Activated naive CD8-positive, alpha-beta T cell (primary cell): ENCODE measurements around the gene P2RX7.
A peak's percentile ranks its signal among the peaks of the same experiment; 100 is the strongest.
"Not testable (repeated sequence)": the region's sequence is repeated elsewhere in the genome, so short reads cannot be mapped to it uniquely, and the experiment has no call there.

ENCODE experiments used
- H3K27ac Mint-ChIP-seq: one replicate; pipeline ENCODE4 v1.8.0; 2021; ENCODE audit warnings: mixed read lengths
- H3K27me3 Mint-ChIP-seq: one replicate; pipeline ENCODE4 v1.8.0; 2021; ENCODE audit warnings: mixed read lengths
- H3K36me3 Mint-ChIP-seq: one replicate; pipeline ENCODE4 v1.8.0; 2021; ENCODE audit warnings: mixed read lengths
- H3K4me1 Mint-ChIP-seq: one replicate; pipeline ENCODE4 v1.8.0; 2021; ENCODE audit warnings: low read depth, mixed read lengths
- H3K4me3 Mint-ChIP-seq: one replicate; pipeline ENCODE4 v1.8.0; 2021; ENCODE audit warnings: mild to moderate bottlenecking, mixed read lengths
- H3K9me3 Mint-ChIP-seq: one replicate; pipeline ENCODE4 v1.8.0; 2021; ENCODE audit warnings: low read depth, mixed read lengths

P2RX7 gene

DNA sequence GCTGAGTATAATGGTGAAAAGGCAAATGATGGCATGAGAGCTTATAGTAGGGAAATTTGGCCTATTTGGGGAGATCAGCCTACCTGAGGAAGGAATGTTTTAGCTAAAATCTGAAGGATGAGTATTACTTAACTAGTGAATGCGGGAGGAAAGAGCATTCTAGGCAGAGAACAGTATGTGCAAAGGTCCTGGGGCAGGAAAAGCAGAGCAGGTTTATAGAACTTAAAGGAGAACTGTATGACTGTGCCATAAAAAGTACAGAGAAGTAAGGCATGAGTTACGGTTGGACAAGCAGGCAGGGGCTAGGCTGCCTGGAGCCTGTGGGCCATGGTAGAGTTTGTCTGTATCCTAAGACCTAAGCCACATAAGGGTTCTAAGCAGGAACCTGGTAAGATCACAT, 55.6 kb downstream of the P2RX7 start:
- Mint-ChIP-seq H3K27ac (no peak overlapping the region), H3K4me1 (no peaks in the 10 kb centered on the region), H3K27me3 (no peaks in the 10 kb centered on the region), H3K36me3 (no peaks in the 10 kb centered on the region), H3K4me3 (no peak overlapping the region), H3K9me3 (no peaks in the 10 kb centered on the region)

- no peaks in the 10 kb centered on the region for H3K4me1 Mint-ChIP-seq
- H3K27me3 Mint-ChIP-seq = no peaks in the 10 kb centered on the region
- H3K27ac Mint-ChIP-seq = no peak overlapping the region
- no peaks in the 10 kb centered on the region for H3K9me3 Mint-ChIP-seq
- H3K36me3 Mint-ChIP-seq = no peaks in the 10 kb centered on the region
- no peak overlapping the region for H3K4me3 Mint-ChIP-seq
Measured at GRCh38 chr12:121189131-121189530, 56.5 kb downstream of the P2RX7 start.

GRCh38 chr12:121189619-121190155, 57.0 kb downstream of the P2RX7 start:
- Mint-ChIP-seq H3K4me1 (no peaks in the 10 kb centered on the region), H3K9me3 (no peaks in the 10 kb centered on the region), H3K36me3 (no peaks in the 10 kb centered on the region), H3K27me3 (no peaks in the 10 kb centered on the region), H3K4me3 (no peak overlapping the region), H3K27ac (no peak overlapping the region)

- Mint-ChIP-seq H3K27me3 (no peaks in the 10 kb centered on the region), H3K36me3 (no peaks in the 10 kb centered on the region), H3K4me1 (no peaks in the 10 kb centered on the region), H3K27ac (no peak overlapping the region), H3K4me3 (no peak overlapping the region), H3K9me3 (no peaks in the 10 kb centered on the region)
Measured at GRCh38 chr12:121190523-121191031, 57.9 kb downstream of the P2RX7 start.

DNA sequence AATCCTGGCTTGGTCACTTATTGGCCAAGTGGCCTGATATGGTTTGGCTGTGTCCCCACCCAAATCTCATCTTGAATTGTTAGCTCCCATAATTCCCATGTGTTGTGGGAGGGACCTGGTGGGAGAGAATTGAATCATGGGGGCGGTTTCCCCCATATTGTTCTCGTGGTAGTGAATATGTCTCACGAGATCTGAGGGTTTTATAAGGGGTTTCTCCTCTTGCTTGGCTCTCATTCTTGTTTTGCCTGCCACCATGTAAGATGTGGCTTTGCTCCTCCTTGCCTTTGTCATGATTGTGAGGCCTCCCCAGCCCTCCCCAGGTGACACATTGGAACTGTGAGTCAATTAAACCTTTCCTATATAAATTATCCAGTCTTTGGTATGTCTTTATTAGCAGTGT, 58.5 kb downstream of the P2RX7 start:
- no peak overlapping the region for H3K4me3 Mint-ChIP-seq
- H3K27ac Mint-ChIP-seq = peak overlapping the region; percentile 11
- no peaks in the 10 kb centered on the region for H3K4me1 Mint-ChIP-seq
- H3K36me3 Mint-ChIP-seq = no peaks in the 10 kb centered on the region
- H3K9me3 Mint-ChIP-seq = no peaks in the 10 kb centered on the region
- no peaks in the 10 kb centered on the region for H3K27me3 Mint-ChIP-seq

DNA sequence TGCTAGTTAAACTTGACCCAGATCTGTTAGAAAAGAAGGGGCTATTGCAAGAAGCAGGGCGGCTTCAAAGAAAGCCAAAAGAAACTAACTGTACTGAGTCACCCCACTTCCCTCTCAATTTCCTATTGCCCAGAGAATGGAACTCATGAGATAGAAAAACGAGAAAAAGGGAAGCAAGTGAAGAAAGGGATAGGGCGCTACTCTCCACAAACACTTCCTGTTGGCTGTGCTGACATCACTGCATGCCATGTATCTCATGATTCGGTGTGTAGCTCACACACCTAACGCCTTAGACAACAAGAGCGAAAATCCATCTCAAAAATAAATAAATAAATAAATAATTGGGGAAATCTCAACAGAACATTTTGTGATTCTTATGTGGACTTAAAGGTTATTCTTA, 64.2 kb downstream of the P2RX7 start:
- no peaks in the 10 kb centered on the region for H3K36me3 Mint-ChIP-seq
- H3K4me1 Mint-ChIP-seq = peaks cover 1% of the 10 kb centered on the region
- H3K27me3 Mint-ChIP-seq = no peaks in the 10 kb centered on the region
- no peak overlapping the region for H3K27ac Mint-ChIP-seq
- H3K9me3 Mint-ChIP-seq = no peaks in the 10 kb centered on the region
- H3K4me3 Mint-ChIP-seq = no peak overlapping the region

DNA sequence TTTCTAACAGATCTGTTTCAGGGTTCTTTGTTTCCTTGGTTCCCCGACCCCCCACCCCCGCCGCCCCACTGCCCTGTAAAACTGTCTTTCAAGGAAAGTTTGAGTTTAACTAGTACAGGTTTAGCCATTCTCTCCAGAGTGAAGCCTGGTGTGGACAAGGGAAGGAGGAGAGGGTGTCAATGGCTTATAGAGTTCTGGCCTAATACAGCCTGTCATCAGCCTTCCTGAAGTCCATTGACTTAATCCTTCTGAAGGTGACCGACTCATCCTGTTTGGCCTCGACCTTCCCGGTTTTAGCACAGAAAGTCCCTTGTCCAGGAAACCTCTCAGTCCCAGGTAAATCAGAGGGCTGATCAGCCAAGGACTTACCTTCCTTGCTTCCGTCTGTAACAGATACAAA, 66.3 kb downstream of the P2RX7 start:
- no peaks in the 10 kb centered on the region for H3K36me3 Mint-ChIP-seq
- H3K27ac Mint-ChIP-seq = no peak overlapping the region
- H3K9me3 Mint-ChIP-seq = no peaks in the 10 kb centered on the region
- H3K4me3 Mint-ChIP-seq = no peak overlapping the region
- H3K4me1 Mint-ChIP-seq = peaks cover 1% of the 10 kb centered on the region
- no peaks in the 10 kb centered on the region for H3K27me3 Mint-ChIP-seq

DNA sequence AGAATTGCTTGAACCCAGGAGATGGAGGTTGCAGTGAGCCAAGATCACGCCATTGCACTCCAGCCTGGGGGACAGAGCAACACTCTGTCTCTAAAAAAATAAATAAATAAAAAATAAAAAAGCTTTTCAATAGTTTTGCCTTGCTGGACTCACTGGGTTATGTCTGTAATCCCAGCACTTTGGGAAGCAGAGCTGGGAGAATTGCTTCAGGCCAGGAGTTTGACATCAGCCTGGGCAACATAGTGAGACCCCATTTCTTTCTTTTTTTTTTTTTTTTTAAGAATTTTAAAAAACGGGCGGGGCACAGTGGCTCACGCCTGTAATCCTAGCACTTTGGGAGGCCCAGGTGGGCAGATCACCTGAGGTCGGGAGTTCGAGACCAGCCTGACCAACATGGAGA, 68.5 kb downstream of the P2RX7 start:
- not testable (repeated sequence) for H3K27ac Mint-ChIP-seq, H3K36me3 Mint-ChIP-seq, H3K9me3 Mint-ChIP-seq, H3K4me3 Mint-ChIP-seq, H3K4me1 Mint-ChIP-seq, H3K27me3 Mint-ChIP-seq

GRCh38 chr12:121202407-121203355, 70.0 kb downstream of the P2RX7 start:
- no peaks in the 10 kb centered on the region for H3K9me3 Mint-ChIP-seq
- H3K4me3 Mint-ChIP-seq = no peak overlapping the region
- H3K36me3 Mint-ChIP-seq = no peaks in the 10 kb centered on the region
- H3K4me1 Mint-ChIP-seq = no peaks in the 10 kb centered on the region
- H3K27me3 Mint-ChIP-seq = no peaks in the 10 kb centered on the region
- H3K27ac Mint-ChIP-seq = no peak overlapping the region

GRCh38 chr12:121203482-121203881, 70.8 kb downstream of the P2RX7 start:
- no peak overlapping the region for H3K27ac Mint-ChIP-seq
- H3K36me3 Mint-ChIP-seq = no peaks in the 10 kb centered on the region
- peaks cover 1% of the 10 kb centered on the region for H3K4me1 Mint-ChIP-seq
- no peaks in the 10 kb centered on the region for H3K9me3 Mint-ChIP-seq
- H3K27me3 Mint-ChIP-seq = no peaks in the 10 kb centered on the region
- H3K4me3 Mint-ChIP-seq = no peak overlapping the region

- Mint-ChIP-seq H3K27me3 (no peaks in the 10 kb centered on the region), H3K4me3 (no peak overlapping the region), H3K4me1 (peaks cover 5% of the 10 kb centered on the region), H3K36me3 (no peaks in the 10 kb centered on the region), H3K9me3 (no peaks in the 10 kb centered on the region), H3K27ac (no peak overlapping the region)
Measured at GRCh38 chr12:121205491-121205890, 72.8 kb downstream of the P2RX7 start.

DNA sequence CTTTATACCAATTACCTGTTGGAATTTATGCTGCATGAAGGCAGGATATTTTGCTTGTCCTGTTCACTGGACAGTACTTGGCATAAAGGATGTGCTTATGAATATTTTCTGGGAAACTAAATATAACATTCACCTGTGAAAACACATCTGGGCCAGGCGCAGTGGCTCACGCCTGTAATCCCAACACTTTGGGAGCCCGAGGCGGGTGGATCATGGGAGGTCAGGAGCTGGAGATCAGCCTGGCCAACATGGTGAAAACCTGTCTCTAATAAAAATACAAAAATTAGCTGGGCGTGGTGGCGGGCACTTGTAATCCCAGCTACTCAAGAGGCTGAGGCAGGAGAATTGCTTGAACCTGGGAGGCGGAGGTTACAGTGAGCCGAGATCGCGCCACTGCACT, 75.9 kb downstream of the P2RX7 start:
- peaks cover 19% of the 10 kb centered on the region for H3K4me1 Mint-ChIP-seq
- H3K27ac Mint-ChIP-seq = peak overlapping the region; percentile 68
- not testable (repeated sequence) for H3K9me3 Mint-ChIP-seq, H3K36me3 Mint-ChIP-seq, H3K27me3 Mint-ChIP-seq
- H3K4me3 Mint-ChIP-seq = peak overlapping the region; percentile 65

GRCh38 chr12:121209221-121209620, 76.5 kb downstream of the P2RX7 start:
- Mint-ChIP-seq H3K27ac (peak overlapping the region; percentile 54), H3K4me1 (peaks cover 21% of the 10 kb centered on the region), H3K27me3 (no peaks in the 10 kb centered on the region), H3K4me3 (peak overlapping the region; percentile 65), H3K9me3 (no peaks in the 10 kb centered on the region), H3K36me3 (peaks cover under 1% of the 10 kb centered on the region)

DNA sequence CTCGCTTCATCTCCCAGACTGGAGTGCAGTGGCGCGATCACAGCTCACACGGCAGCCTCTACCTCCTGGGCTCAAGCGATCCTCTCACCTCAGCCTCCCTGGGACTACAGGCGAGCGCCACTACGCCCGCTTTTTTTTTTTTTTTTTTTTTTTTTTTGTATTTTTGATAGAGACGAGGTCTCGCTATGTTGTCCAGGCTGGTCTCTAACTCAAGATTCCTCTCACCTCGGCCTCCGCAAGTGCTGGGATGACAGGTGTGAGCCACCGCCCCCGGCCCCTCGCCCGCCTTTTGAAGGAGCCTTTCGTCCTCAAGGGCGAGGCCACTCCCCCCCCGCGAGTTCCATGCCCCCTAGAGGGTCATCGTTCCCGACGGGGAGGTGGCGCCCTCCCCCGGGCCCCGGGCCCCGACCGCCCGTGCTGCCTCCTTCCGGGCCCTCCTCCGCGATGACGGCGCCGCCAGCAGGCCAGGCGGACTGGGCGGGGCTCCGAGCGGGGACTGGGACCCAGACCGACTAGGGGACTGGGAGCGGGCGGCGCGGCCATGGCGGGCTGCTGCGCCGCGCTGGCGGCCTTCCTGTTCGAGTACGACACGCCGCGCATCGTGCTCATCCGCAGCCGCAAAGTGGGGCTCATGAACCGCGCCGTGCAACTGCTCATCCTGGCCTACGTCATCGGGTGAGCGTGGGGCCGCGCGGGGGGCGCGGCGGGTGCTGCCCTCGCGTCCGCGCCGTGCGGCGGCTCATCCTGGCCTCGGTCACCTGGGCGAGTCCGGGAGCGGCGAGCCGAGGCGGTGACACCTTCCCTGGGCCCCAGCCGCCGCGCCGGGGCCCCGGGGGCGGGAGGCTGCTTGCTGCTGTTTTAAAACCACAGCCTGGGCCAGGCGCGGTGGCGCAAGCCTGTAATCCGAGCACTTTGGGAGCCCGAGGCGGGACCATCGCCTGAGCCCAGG, 77.2 kb downstream of the P2RX7 start, which contains the start of gene P2RX4:
TSS of gene P2RX4 (plus strand) at position 506 of the 949 bp plus-strand sequence. CDS start at position 542, 36 bp downstream.
- Mint-ChIP-seq H3K27me3 (no peaks in the 10 kb centered on the region), H3K4me3 (peak within 1 kb of the TSS; percentile 95), H3K27ac (peak within 1 kb of the TSS; percentile 95), H3K9me3 (no peaks in the 10 kb centered on the region), H3K36me3 (peaks cover 3% of the 10 kb centered on the region), H3K4me1 (peaks cover 28% of the 10 kb centered on the region)

- Mint-ChIP-seq H3K36me3 (peaks cover 3% of the 10 kb centered on the region), H3K4me1 (peaks cover 36% of the 10 kb centered on the region), H3K4me3 (no peak overlapping the region), H3K27me3 (no peaks in the 10 kb centered on the region), H3K27ac (no peak overlapping the region), H3K9me3 (no peaks in the 10 kb centered on the region)
Measured at GRCh38 chr12:121212875-121213274, 80.2 kb downstream of the P2RX7 start.
